ENCODE measurements around the gene CEP63.

The CEP63 gene

GRCh38 chr3:134511500-134511899 is 25.6 kb downstream of the CEP63 start:
- TF ChIP-seq CTCF (conservative IDR thresholded peaks at IDR 0.05) = no peak
- TF ChIP-seq ZFX (IDR thresholded peaks at IDR 0.05) = no peak
- H3K27ac ChIP-seq = no peak overlapping the region

GRCh38 chr3:134516905-134517304 is 31.0 kb downstream of the CEP63 start:
- no peak for TF ChIP-seq CTCF (conservative IDR thresholded peaks at IDR 0.05)
- TF ChIP-seq ZFX (IDR thresholded peaks at IDR 0.05) = no peak
- H3K27ac ChIP-seq = no peak overlapping the region

- TF ChIP-seq ZFX (IDR thresholded peaks at IDR 0.05) = no peak
- no peak for TF ChIP-seq CTCF (conservative IDR thresholded peaks at IDR 0.05)
- H3K27ac ChIP-seq = no peak overlapping the region
Measured at GRCh38 chr3:134517791-134518190, 31.9 kb downstream of the CEP63 start.

- no peak overlapping the region for H3K27ac ChIP-seq
- no peak for TF ChIP-seq CTCF (conservative IDR thresholded peaks at IDR 0.05)
- no peak for TF ChIP-seq ZFX (IDR thresholded peaks at IDR 0.05)
Measured at GRCh38 chr3:134522541-134522940, 36.7 kb downstream of the CEP63 start.

- TF ChIP-seq ZFX (IDR thresholded peaks at IDR 0.05) = no peak
- TF ChIP-seq CTCF (conservative IDR thresholded peaks at IDR 0.05) = no peak
Measured at GRCh38 chr3:134525293-134525692, 39.4 kb downstream of the CEP63 start.

GRCh38 chr3:134526319-134526718 is 40.5 kb downstream of the CEP63 start:
- TF ChIP-seq ZFX (IDR thresholded peaks at IDR 0.05) (no peak), CTCF (conservative IDR thresholded peaks at IDR 0.05) (no peak)
- no peak overlapping the region for H3K27ac ChIP-seq

More at GRCh38 chr3:134525293-134525692, 39.4 kb downstream of the CEP63 start:
- H3K27ac ChIP-seq = no peak overlapping the region

- TF ChIP-seq CTCF (conservative IDR thresholded peaks at IDR 0.05) = peak; percentile 25
- TF ChIP-seq ZFX (IDR thresholded peaks at IDR 0.05) = no peak
- H3K27ac ChIP-seq = no peak overlapping the region
Measured at GRCh38 chr3:134527037-134527436, 41.2 kb downstream of the CEP63 start.

Measured in C4-2B (cell line).